ENCODE measurements around the gene ABCB10.
"Not testable (repeated sequence)": the region's sequence is repeated elsewhere in the genome, so short reads cannot be mapped to it uniquely, and the experiment has no call there.

ABCB10 gene

GRCh38 chr1:229562686-229563085, 4.2 kb upstream of the ABCB10 start:
- no peak for DNase-seq (ENCODE audit: low spot score)
- in situ Hi-C loops (cut with MboI; ENCODE audit: low sequenced_read_pairs, unreplicated experiment) = no loop called here
- TF ChIP-seq CTCF (IDR thresholded peaks at IDR 0.05; ENCODE audit: borderline replicate concordance, control extremely low read depth, extremely low read depth, insufficient read depth, missing control alignments) = no peak

GRCh38 chr1:229561141-229561540, 2.6 kb upstream of the ABCB10 start:
- in situ Hi-C loops (cut with MboI; ENCODE audit: low sequenced_read_pairs, unreplicated experiment) = no loop called here
- DNase-seq (ENCODE audit: low spot score) = no peak
- TF ChIP-seq CTCF (IDR thresholded peaks at IDR 0.05; ENCODE audit: borderline replicate concordance, control extremely low read depth, extremely low read depth, insufficient read depth, missing control alignments) = no peak

- in situ Hi-C loops (cut with MboI; ENCODE audit: low sequenced_read_pairs, unreplicated experiment); DNase-seq (ENCODE audit: low spot score): not testable (repeated sequence)
Measured at GRCh38 chr1:229560124-229560523, 1.6 kb upstream of the ABCB10 start.

DNA sequence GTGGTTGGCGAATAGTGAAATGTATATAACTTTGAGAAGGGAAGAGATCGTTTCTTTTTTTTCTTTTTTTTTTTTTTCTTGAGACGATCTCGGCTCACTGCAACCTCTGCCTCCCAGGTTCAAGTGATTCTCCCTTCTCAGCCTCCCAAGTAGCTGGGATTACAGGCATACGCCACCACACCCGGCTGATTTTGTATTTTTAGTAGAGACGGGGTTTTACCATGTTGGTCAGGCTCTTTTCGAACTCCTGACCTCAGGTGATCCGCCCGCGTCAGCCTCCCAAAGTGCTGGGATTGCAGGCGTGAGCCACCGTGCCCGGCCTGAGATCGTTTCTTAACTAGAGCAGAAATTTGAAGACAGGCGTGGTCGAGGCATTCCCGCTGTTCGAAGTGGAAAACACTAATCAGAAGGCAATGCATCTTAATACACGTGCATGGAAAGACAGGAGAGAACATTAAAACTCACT, 862 bp upstream of the ABCB10 start:
- in situ Hi-C loops (cut with MboI; ENCODE audit: low sequenced_read_pairs, unreplicated experiment); DNase-seq (ENCODE audit: low spot score): not testable (repeated sequence)

DNA sequence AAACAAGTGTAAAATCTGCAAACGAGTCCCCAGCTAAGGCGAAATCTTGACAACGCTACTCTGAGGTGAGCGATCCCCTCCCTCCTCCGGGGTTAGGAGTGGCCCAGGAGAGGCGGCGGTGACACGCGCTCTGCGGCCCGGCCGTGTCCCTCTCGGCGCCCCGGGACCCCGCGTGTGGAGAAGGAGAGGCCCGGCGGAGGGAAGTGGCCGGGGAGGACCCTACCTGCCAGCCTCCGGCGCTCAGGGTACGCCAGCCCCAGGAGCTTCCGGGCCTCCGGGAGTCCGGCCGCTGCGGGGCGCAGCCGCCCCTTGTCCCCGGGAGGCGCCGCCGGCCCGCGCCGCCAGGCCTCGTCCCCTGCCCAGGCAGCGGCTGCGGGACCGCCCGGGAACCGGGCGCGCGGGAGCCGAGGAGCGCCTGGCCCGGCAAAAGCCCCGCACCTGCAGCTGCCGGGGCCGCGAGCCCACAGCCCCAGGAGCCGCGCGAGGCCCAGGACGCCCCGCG, 543 bp downstream of the ABCB10 start:
- peak; percentile 47 for TF ChIP-seq CTCF (IDR thresholded peaks at IDR 0.05; ENCODE audit: borderline replicate concordance, control extremely low read depth, extremely low read depth, insufficient read depth, missing control alignments)
- DNase-seq (ENCODE audit: low spot score) = peak; percentile 76
- in situ Hi-C loops (cut with MboI; ENCODE audit: low sequenced_read_pairs, unreplicated experiment) = no loop called here

DNA sequence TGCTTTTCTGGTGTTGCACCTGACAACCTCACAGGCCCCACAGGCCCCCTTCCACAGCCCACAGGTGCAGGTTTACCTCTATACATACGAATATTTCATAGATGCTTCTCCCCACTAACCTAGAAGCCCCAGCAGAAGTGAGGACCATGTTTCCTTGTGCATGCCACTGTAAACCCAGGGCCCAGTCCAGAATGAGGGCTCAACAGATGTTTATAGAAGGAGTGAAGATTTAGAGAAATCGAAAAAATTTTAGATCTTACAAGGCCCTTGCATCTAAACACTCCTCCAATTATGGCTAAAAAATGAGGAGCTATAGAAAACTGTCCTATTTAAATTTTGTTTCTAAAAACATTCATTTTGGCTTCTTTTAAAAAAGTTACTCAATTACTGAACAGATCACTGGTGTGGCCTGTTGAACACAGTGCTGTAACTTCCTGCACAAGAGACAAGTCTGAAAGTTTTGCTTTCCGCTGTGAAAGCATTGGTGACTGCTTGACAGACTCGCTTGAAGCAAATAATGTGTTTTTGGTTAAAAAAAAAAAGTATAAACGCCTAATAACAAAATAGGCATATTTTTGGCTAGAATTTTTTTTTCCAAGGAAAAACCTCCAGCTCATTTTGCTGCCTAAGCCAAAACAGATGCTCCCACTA, 1.2 kb downstream of the ABCB10 start:
- DNase-seq (ENCODE audit: low spot score) = peak; percentile 52
- TF ChIP-seq CTCF (IDR thresholded peaks at IDR 0.05; ENCODE audit: borderline replicate concordance, control extremely low read depth, extremely low read depth, insufficient read depth, missing control alignments) = no peak
- in situ Hi-C loops (cut with MboI; ENCODE audit: low sequenced_read_pairs, unreplicated experiment) = no loop called here

DNA sequence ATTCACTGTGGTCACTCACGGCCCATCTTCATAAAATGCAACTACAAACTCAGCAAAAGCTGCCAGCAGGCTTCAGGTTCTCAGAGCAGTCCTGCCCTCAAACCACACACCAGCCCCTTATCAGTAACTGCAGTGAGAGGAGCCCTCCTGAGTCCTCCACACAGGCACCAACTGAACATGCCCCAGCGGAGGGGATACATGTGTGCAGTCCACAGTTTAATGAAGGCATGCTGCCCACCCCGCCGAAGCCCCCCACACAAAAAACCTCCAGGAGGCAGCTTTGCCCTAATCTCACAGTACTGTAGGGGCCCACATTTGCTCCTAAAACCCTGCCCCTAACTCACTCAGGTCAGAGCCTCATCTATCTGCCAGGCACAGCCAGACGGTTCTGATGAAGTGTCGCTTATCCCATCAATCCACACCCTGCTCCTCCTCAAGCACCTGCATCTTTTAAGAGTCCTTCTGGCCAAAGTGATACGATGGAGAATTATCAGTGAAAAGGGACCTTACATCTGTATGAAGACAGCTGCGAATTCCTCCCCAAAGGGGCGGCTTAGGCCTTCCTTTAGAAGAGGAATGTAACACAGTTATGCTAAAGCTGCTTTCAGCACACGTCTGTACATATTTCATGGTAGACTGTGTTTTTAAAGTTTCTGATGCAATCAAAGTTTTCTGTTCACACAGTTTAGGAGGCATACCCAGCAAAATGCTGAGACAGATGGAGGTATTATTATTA, 3.5 kb downstream of the ABCB10 start:
- in situ Hi-C loops (cut with MboI; ENCODE audit: low sequenced_read_pairs, unreplicated experiment) = no loop called here
- no peak for DNase-seq (ENCODE audit: low spot score)

More for the DNA sequence above, 3.5 kb downstream of the ABCB10 start:
- no peak for TF ChIP-seq CTCF (IDR thresholded peaks at IDR 0.05; ENCODE audit: borderline replicate concordance, control extremely low read depth, extremely low read depth, insufficient read depth, missing control alignments)

Data from GM13976 (cell line).